Gastroesophageal sphincter (tissue), 4 donors: ENCODE measurements around the gene ACOT12. TPM values are rescaled to one million over a fixed set of nuclear protein-coding genes. Genes with fewer than 3 reads are reported as not detected.

Experiments
- ATAC-seq: fragments of 150-250 bp; one replicate; pipeline ENCODE4 v1.9.1; 2016; ENCODE audit warnings: mild to moderate bottlenecking, moderate library complexity
- H3K27ac ChIP-seq, 4 donors: fragments of 200-600 bp; sonication (generic) in 3 of 4; 1 replicate in 3 of 4; 2 replicates in 1 of 4; pipeline ENCODE4 v1.5.1; 2016 to 2019
- H3K27me3 ChIP-seq: fragments of 200-600 bp; sonication (generic); one replicate; pipeline ENCODE4 v1.5.1; 2019
- H3K36me3 ChIP-seq, 2 donors: fragments of 200-600 bp; sonication (generic); one replicate each; pipeline ENCODE4 v1.5.1; 2019; ENCODE audit warnings: control low read depth in 1 of 2
- H3K4me1 ChIP-seq, 3 donors: fragments of 200-600 bp; sonication (generic); 1 replicate in 2 of 3; 2 replicates in 1 of 3; pipeline ENCODE4 v1.5.1; 2016 to 2019; ENCODE audit warnings: control low read depth in 2 of 3
- H3K4me3 ChIP-seq, 2 donors: fragments of 200-600 bp; sonication (generic); one replicate each; pipeline ENCODE4 v1.5.1; 2019; ENCODE audit warnings: mild to moderate bottlenecking in 1 of 2, moderate library complexity in 1 of 2
- H3K9me3 ChIP-seq, 3 donors: fragments of 200-600 bp; sonication (generic); one replicate each; pipeline ENCODE4 v1.5.1; 2017 to 2019; ENCODE audit warnings: control low read depth in 2 of 3
- CTCF ChIP-seq, 4 experiments: fragments of 200-600 bp in 2 of 4; fragments of 450-650 bp in 2 of 4; sonication (generic) in 1 of 4; IDR thresholded peaks; one replicate each; pipeline ENCODE4 v1.5.1; 2017 to 2019; ENCODE audit warnings: antibody characterized with exemption in 4 of 4, mild to moderate bottlenecking in 2 of 4, moderate library complexity in 2 of 4
- EP300 ChIP-seq: sonication (generic); formaldehyde crosslinking; IDR thresholded peaks from one replicate; pipeline ENCODE4 v1.6.1; 2017; ENCODE audit warnings: antibody characterized with exemption, mild to moderate bottlenecking
- POLR2A ChIP-seq, 2 donors: fragments of 450-650 bp; IDR thresholded peaks; one replicate each; pipeline ENCODE4 v1.6.1; 2017; ENCODE audit warnings: antibody characterized with exemption in 2 of 2, mild to moderate bottlenecking in 2 of 2, moderate library complexity in 1 of 2
- POLR2AphosphoS5 ChIP-seq: sonication (generic); formaldehyde crosslinking; IDR thresholded peaks from one replicate; pipeline ENCODE4 v1.6.1; 2017; ENCODE audit warnings: antibody characterized with exemption
- WGBS, 2 donors: methylation state at CpG; one replicate each; pipeline ENCODE4 v1.1.5; 2018; ENCODE audit warnings: low coverage in 1 of 2; 5-methylcytosine and 5-hydroxymethylcytosine counted together
- total RNA-seq, 4 donors: library from RNA; depleted of rRNA; stranded (reverse); fragments of >200 nt; gene quantifications; one replicate each; pipeline ENCODE4 v1.1.0, GENCODE V29; 2016

Gene ACOT12
- total RNA-seq, 4 donors from 2014 or later = not detected

DNA sequence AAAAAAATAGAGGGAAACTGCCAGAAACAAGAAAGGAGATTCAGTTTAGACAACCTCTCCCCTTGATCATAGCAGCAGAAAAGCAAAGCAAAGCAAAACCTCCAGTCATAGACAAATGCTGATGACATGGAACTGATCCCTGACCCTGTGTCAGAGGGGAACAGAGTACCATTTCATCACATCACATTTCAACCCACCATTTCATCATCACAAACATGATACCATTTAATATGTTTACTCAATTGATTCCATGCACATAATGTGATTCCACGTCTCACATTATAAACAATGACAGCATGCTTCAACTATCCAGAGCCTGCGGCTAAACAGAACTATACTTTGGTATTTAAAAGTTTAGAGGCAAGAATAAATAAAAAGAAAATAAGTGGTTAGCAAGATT is 28.7 kb upstream of the ACOT12 start:
- Histone ChIP-seq H3K4me3 (no peak overlapping the region), H3K4me1 (peaks cover 2 to 32% (median 12%) of the 10 kb centered on the region in 3 donors), H3K27ac (no peak overlapping the region), H3K9me3 (no peaks in the 10 kb centered on the region), H3K36me3 (peaks cover 3 to 50% of the 10 kb centered on the region in 2 donors), H3K27me3 (no peaks in the 10 kb centered on the region)
- 23 to 52% methylated on average over 2 of the region's 2 CpGs for WGBS, 2 donors
- ATAC-seq = no peak
- TF ChIP-seq POLR2AphosphoS5 = peak; percentile 46
- no peak for TF ChIP-seq EP300

- H3K27me3 ChIP-seq = no peaks in the 10 kb centered on the region
- TF ChIP-seq POLR2A (IDR thresholded peaks at IDR 0.05) = no peak
- H3K4me3 ChIP-seq = no peak overlapping the region
- WGBS, 2 donors = 50 to 68% methylated on average over 6 of the region's 6 CpGs
- H3K4me1 ChIP-seq = peaks cover 0 to 7% (median 0%) of the 10 kb centered on the region in 3 donors
- no peak overlapping the region for H3K27ac ChIP-seq
- no peaks in the 10 kb centered on the region for H3K9me3 ChIP-seq
- peaks cover 3 to 63% of the 10 kb centered on the region in 2 donors for H3K36me3 ChIP-seq
- ATAC-seq = no peak
Measured at GRCh38 chr5:81420039-81420667, 26.2 kb upstream of the ACOT12 start.

GRCh38 chr5:81418606-81419005 is 24.7 kb upstream of the ACOT12 start:
- Histone ChIP-seq H3K4me1 (peaks cover 0 to 6% (median 0%) of the 10 kb centered on the region in 3 donors), H3K36me3 (peaks cover 3 to 65% of the 10 kb centered on the region in 2 donors), H3K9me3 (no peaks in the 10 kb centered on the region), H3K4me3 (no peak overlapping the region), H3K27me3 (no peaks in the 10 kb centered on the region), H3K27ac (no peak overlapping the region)
- ATAC-seq = no peak
- TF ChIP-seq EP300 (no peak), POLR2AphosphoS5 (no peak), CTCF (IDR thresholded peaks at IDR 0.05) (no peak), POLR2A (IDR thresholded peaks at IDR 0.05) (no peak)

DNA sequence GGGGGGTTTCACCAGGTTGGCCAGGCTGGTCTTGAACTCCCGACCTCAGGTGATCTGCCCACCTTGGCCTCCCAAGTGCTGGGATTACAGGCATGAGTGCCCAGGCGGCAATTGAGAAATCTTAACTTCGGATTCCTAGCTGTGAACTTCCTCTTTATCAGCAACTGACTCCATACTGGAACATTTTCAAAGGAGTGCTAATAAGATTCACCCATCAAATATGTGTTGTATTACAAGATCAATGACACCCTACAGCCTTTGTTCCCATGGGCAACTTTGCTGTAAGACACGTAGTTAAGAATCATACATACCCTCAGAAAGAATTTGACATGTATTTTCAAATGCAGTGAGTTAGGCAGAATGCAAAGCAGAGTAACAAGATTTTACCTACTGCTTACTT is 23.1 kb upstream of the ACOT12 start:
- Histone ChIP-seq H3K27me3 (no peaks in the 10 kb centered on the region), H3K27ac (no peak overlapping the region), H3K9me3 (no peaks in the 10 kb centered on the region), H3K36me3 (peaks cover 3 to 54% of the 10 kb centered on the region in 2 donors), H3K4me3 (no peak overlapping the region), H3K4me1 (no peaks in the 10 kb centered on the region)
- ATAC-seq = no peak
- TF ChIP-seq CTCF (IDR thresholded peaks at IDR 0.05) = no peak
- TF ChIP-seq EP300 = no peak
- no peak for TF ChIP-seq POLR2A (IDR thresholded peaks at IDR 0.05)
- WGBS, 2 donors = 86 to 98% methylated on average over 1 to 3 of the region's 4 CpGs

- no peak for ATAC-seq
- no peak for TF ChIP-seq EP300
- TF ChIP-seq POLR2AphosphoS5 = no peak
- TF ChIP-seq POLR2A (IDR thresholded peaks at IDR 0.05) = no peak
- TF ChIP-seq CTCF (IDR thresholded peaks at IDR 0.05) = no peak
- Histone ChIP-seq H3K27ac (no peak overlapping the region), H3K9me3 (no peaks in the 10 kb centered on the region), H3K27me3 (no peaks in the 10 kb centered on the region), H3K36me3 (peaks cover 0 to 16% of the 10 kb centered on the region in 2 donors), H3K4me1 (no peaks in the 10 kb centered on the region), H3K4me3 (no peak overlapping the region)
- 84 to 91% methylated on average over 2 of the region's 2 CpGs for WGBS, 2 donors
Measured at GRCh38 chr5:81409896-81410295, 16.0 kb upstream of the ACOT12 start.

DNA sequence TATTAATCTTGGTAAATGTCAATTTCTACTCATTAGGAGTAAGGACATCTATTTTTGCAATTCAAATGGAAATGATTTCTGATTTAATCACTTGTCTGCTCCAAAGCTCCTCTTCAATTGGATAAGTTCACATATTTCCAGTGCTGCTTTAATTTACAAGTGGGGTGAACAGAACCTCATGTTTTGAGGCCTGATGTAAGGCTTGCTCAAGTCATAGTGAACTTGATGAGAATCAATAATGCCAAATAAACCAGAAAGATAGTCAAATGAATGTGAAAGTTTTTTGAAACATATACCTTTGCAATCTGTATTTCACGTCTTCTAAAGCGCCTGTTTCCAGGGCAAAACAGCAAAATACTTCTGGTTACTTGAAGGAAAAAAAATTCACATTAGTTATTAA is 15.4 kb upstream of the ACOT12 start:
- no peak for ATAC-seq
- WGBS, 2 donors = 85 to 97% methylated on average over 2 of the region's 2 CpGs
- no peaks in the 10 kb centered on the region for H3K27me3 ChIP-seq
- no peaks in the 10 kb centered on the region for H3K9me3 ChIP-seq
- no peak overlapping the region for H3K27ac ChIP-seq
- peaks cover 0 to 13% of the 10 kb centered on the region in 2 donors for H3K36me3 ChIP-seq
- no peaks in the 10 kb centered on the region for H3K4me1 ChIP-seq
- H3K4me3 ChIP-seq = no peak overlapping the region
- TF ChIP-seq CTCF (IDR thresholded peaks at IDR 0.05) (no peak), EP300 (no peak)
